K562 (cell line): Measurements from ENCODE around the gene RPTOR.

ENCODE experiments used
- ATF7 ChIP-seq: fragments of 450-650 bp; IDR thresholded peaks from 2 replicates; pipeline ENCODE4 v1.7.1; 2014; ENCODE audit warnings: mild to moderate bottlenecking, moderate library complexity
- CTCF ChIP-seq, 3 experiments: IDR thresholded peaks in 2 of 3; conservative IDR thresholded peaks in 1 of 3; 2 replicates each; pipeline ENCODE4 v1.5.1; 2011 to 2012; ENCODE audit warnings: low read length in 3 of 3, mild to moderate bottlenecking in 3 of 3, control low read depth in 2 of 3, improper control_type of control experiment in 1 of 3, inconsistent platforms in 1 of 3, low read depth in 1 of 3, mixed read lengths in 1 of 3, moderate library complexity in 1 of 3; ENCODE audit not compliant: insufficient read depth in 2 of 3
- E2F1 ChIP-seq: sonication (generic); formaldehyde crosslinking; IDR thresholded peaks from 2 replicates; pipeline ENCODE4 v1.8.1; 2023; ENCODE audit warnings: mild to moderate bottlenecking, missing genetic modification reagents, moderate library complexity
- EZH2 ChIP-seq: IDR thresholded peaks from 2 replicates; pipeline ENCODE4 v1.6.1; 2012; ENCODE audit warnings: low read depth, mild to moderate bottlenecking, inconsistent platforms, low read length, borderline replicate concordance
- GABPA ChIP-seq: fragments of 200-800 bp; sonication (Bioruptor generic); conservative IDR thresholded peaks from 2 replicates; pipeline ENCODE4 v1.6.1; 2016; ENCODE audit warnings: low read depth, missing genetic modification characterization, missing compliant biosample characterization
- HNRNPK ChIP-seq: fragments of 200-400 bp; formaldehyde crosslinking; IDR thresholded peaks from one replicate; pipeline ENCODE4 v1.6.1; 2018; ENCODE audit warnings: mild to moderate bottlenecking, low read depth, low read length; ENCODE audit not compliant: poor library complexity, severe bottlenecking
- IRF2 ChIP-seq: sonication (generic); formaldehyde crosslinking; IDR thresholded peaks from 2 replicates; pipeline ENCODE4 v1.8.1; 2022; ENCODE audit warnings: mild to moderate bottlenecking, missing genetic modification reagents
- SMARCC2 ChIP-seq: fragments of 450-650 bp; IDR thresholded peaks from 2 replicates; pipeline ENCODE4 v1.6.1; 2017; ENCODE audit warnings: antibody characterized with exemption, moderate library complexity, mild to moderate bottlenecking, low read depth
- UBTF ChIP-seq, 2 experiments: IDR thresholded peaks; 2 replicates each; pipeline ENCODE4 v1.6.1; 2012; ENCODE audit warnings: improper control_type of control experiment in 2 of 2, low read depth in 2 of 2, low read length in 2 of 2, borderline replicate concordance in 1 of 2
- YY1 ChIP-seq, 3 experiments: IDR thresholded peaks; 2 replicates each; pipeline ENCODE4 v1.6.1; 2011; ENCODE audit warnings: low read length in 2 of 3, mild to moderate bottlenecking in 2 of 3, moderate library complexity in 2 of 3, borderline replicate concordance in 1 of 3, control low read depth in 1 of 3, low read depth in 1 of 3; ENCODE audit not compliant: insufficient read depth in 3 of 3, insufficient replicate concordance in 2 of 3, control insufficient read depth in 1 of 3, insufficient read length in 1 of 3; ENCODE audit errors: extremely low read depth in 1 of 3
- ZFP30 ChIP-seq: fragments of 250-450 bp; sonication (Bioruptor Pico); IDR thresholded peaks from 2 replicates; pipeline ENCODE4 v1.8.0; 2022; ENCODE audit warnings: moderate library complexity, mild to moderate bottlenecking, inconsistent platforms, borderline replicate concordance
- ZMIZ1 ChIP-seq, 2 experiments: fragments of 150-350 bp in 1 of 2; IDR thresholded peaks; 2 replicates each; pipeline ENCODE4 v1.6.1; 2012 to 2016; ENCODE audit warnings: low read depth in 2 of 2, low read length in 2 of 2, mild to moderate bottlenecking in 1 of 2, moderate library complexity in 1 of 2
- ZNF232 ChIP-seq: sonication (generic); formaldehyde crosslinking; IDR thresholded peaks from 2 replicates; pipeline ENCODE4 v1.8.0; 2022; ENCODE audit warnings: mild to moderate bottlenecking, missing genetic modification reagents
- TF ChIP-seq, protein P1 (sequence below): sonication (generic); formaldehyde crosslinking; IDR thresholded peaks from 2 replicates; pipeline ENCODE4 v1.5.0; 2020; ENCODE audit warnings: missing genetic modification reagents

- TF ChIP-seq E2F1 (CRISPR knock-in tag) (no peak), CTCF (IDR thresholded peaks at IDR 0.05 in 2 of 3, conservative IDR thresholded peaks at IDR 0.05 in 1 of 3; ENCODE audit: insufficient read depth in 2 of 3, low read depth in 1 of 3, low read length in 3 of 3) (no peak), IRF2 (no peak), YY1 (IDR thresholded peaks at IDR 0.05; ENCODE audit: borderline replicate concordance in 1 of 3, control insufficient read depth in 1 of 3, extremely low read depth in 1 of 3, insufficient read depth in 3 of 3, insufficient read length in 1 of 3, insufficient replicate concordance in 2 of 3, low read depth in 1 of 3, low read length in 2 of 3) (no peak), SMARCC2 (no peak), UBTF (IDR thresholded peaks at IDR 0.05; ENCODE audit: borderline replicate concordance in 1 of 2, low read depth in 2 of 2, low read length in 2 of 2) (no peak), GABPA (no peak), ZFP30 (no peak), HNRNPK (no peak), ATF7 (no peak), ZMIZ1 (IDR thresholded peaks at IDR 0.05; ENCODE audit: low read depth in 2 of 2, low read length in 2 of 2) (no peak), ZNF232 (CRISPR knock-in tag) (no peak), EZH2 (no peak)
- TF ChIP-seq, protein P1, sequence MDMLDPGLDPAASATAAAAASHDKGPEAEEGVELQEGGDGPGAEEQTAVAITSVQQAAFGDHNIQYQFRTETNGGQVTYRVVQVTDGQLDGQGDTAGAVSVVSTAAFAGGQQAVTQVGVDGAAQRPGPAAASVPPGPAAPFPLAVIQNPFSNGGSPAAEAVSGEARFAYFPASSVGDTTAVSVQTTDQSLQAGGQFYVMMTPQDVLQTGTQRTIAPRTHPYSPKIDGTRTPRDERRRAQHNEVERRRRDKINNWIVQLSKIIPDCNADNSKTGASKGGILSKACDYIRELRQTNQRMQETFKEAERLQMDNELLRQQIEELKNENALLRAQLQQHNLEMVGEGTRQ (CRISPR knock-in tag), result no peak
Observed at GRCh38 chr17:80858301-80859001, 313.8 kb downstream of the RPTOR start.
